H9 (cell line): ENCODE results near the gene PRR3. TPM values are rescaled to one million over a fixed set of nuclear protein-coding genes. Genes with fewer than 3 reads are reported as not detected.

Source experiments
- DNase-seq: peaks from one replicate; pipeline ENCODE4 v3.0.0-alpha.2; 2017
- H2AFZ ChIP-seq: one replicate; pipeline ENCODE4 v1.6.1; 2013; ENCODE audit warnings: mild to moderate bottlenecking, low read length, control low read depth, moderate library complexity
- H2AK5ac ChIP-seq: 2 replicates; pipeline ENCODE4 v1.6.1; 2013; ENCODE audit warnings: low read length, control low read depth, mixed read lengths; ENCODE audit not compliant: insufficient read length
- H2BK120ac ChIP-seq: one replicate; pipeline ENCODE4 v1.6.1; 2013; ENCODE audit warnings: low read depth, mild to moderate bottlenecking, low read length, control low read depth, inconsistent platforms; ENCODE audit not compliant: poor library complexity, severe bottlenecking
- H2BK12ac ChIP-seq: 2 replicates; pipeline ENCODE4 v1.6.1; 2013; ENCODE audit warnings: low read length, control low read depth, mixed read lengths, low read depth; ENCODE audit not compliant: insufficient read length
- H2BK15ac ChIP-seq: 2 replicates; pipeline ENCODE4 v1.6.1; 2013; ENCODE audit warnings: low read depth, low read length, control low read depth
- H2BK20ac ChIP-seq: one replicate; pipeline ENCODE4 v1.6.1; 2013; ENCODE audit warnings: low read depth, mild to moderate bottlenecking, low read length, control low read depth, inconsistent platforms; ENCODE audit not compliant: poor library complexity, severe bottlenecking
- H2BK5ac ChIP-seq: 2 replicates; pipeline ENCODE4 v1.6.1; 2013; ENCODE audit warnings: low read length, control low read depth, mixed read lengths; ENCODE audit not compliant: insufficient read length
- H3K14ac ChIP-seq: 2 replicates; pipeline ENCODE4 v1.6.1; 2013; ENCODE audit warnings: low read length, control low read depth; ENCODE audit not compliant: insufficient read depth
- H3K18ac ChIP-seq: 2 replicates; pipeline ENCODE4 v1.6.1; 2013; ENCODE audit warnings: low read depth, mild to moderate bottlenecking, mixed read lengths, low read length, control low read depth; ENCODE audit not compliant: insufficient read length
- H3K23ac ChIP-seq: 2 replicates; pipeline ENCODE4 v1.6.1; 2013; ENCODE audit warnings: low read length, control low read depth, mixed read lengths, low read depth; ENCODE audit not compliant: insufficient read length
- H3K23me2 ChIP-seq: 2 replicates; pipeline ENCODE4 v1.6.1; 2013; ENCODE audit warnings: low read depth, mild to moderate bottlenecking, mixed read lengths, low read length, control low read depth; ENCODE audit not compliant: insufficient read length, poor library complexity, severe bottlenecking
- H3K27ac ChIP-seq: 2 replicates; pipeline ENCODE4 v1.5.1; 2013; ENCODE audit warnings: low read length, control low read depth, mixed read lengths, low read depth; ENCODE audit not compliant: insufficient read length
- H3K27me3 ChIP-seq: 2 replicates; pipeline ENCODE4 v1.6.1; 2013; ENCODE audit warnings: low read length, control low read depth, inconsistent platforms; ENCODE audit not compliant: insufficient read depth
- H3K4ac ChIP-seq: 2 replicates; pipeline ENCODE4 v1.6.1; 2013; ENCODE audit warnings: low read depth, mild to moderate bottlenecking, control low read depth, inconsistent platforms, low read length, moderate library complexity
- H3K4me1 ChIP-seq: 2 replicates; pipeline ENCODE4 v1.6.1; 2013; ENCODE audit warnings: low read length, control low read depth, inconsistent platforms; ENCODE audit not compliant: insufficient read depth
- H3K4me2 ChIP-seq: 2 replicates; pipeline ENCODE4 v1.6.1; 2013; ENCODE audit warnings: low read length, control low read depth, mixed read lengths; ENCODE audit not compliant: insufficient read length, insufficient read depth
- H3K56ac ChIP-seq: 2 replicates; pipeline ENCODE4 v1.6.1; 2013; ENCODE audit warnings: low read depth, mild to moderate bottlenecking, mixed read lengths, low read length, control low read depth; ENCODE audit not compliant: insufficient read length
- H3K79me1 ChIP-seq: 2 replicates; pipeline ENCODE4 v1.6.1; 2013; ENCODE audit warnings: low read depth, mild to moderate bottlenecking, moderate library complexity, low read length, control low read depth, inconsistent platforms; ENCODE audit not compliant: insufficient read depth, poor library complexity, severe bottlenecking
- H3K79me2 ChIP-seq: 2 replicates; pipeline ENCODE4 v1.6.1; 2013; ENCODE audit warnings: low read length, control low read depth, inconsistent platforms; ENCODE audit not compliant: insufficient read depth
- H3K9ac ChIP-seq: 2 replicates; pipeline ENCODE4 v1.6.1; 2013; ENCODE audit warnings: low read length, control low read depth, mixed read lengths; ENCODE audit not compliant: insufficient read length; ENCODE audit errors: extremely low read depth
- H3K9me3 ChIP-seq: one replicate; pipeline ENCODE4 v1.6.1; 2013; ENCODE audit warnings: low read depth, low read length, inconsistent platforms; ENCODE audit not compliant: control insufficient read depth
- H3T11ph ChIP-seq: one replicate; pipeline ENCODE4 v1.6.1; 2013; ENCODE audit warnings: mild to moderate bottlenecking, low read length, control low read depth, inconsistent platforms
- H4K20me1 ChIP-seq: one replicate; pipeline ENCODE4 v1.6.1; 2013; ENCODE audit not compliant: control insufficient read depth, insufficient read length, insufficient read depth
- H4K5ac ChIP-seq: 2 replicates; pipeline ENCODE4 v1.6.1; 2013; ENCODE audit warnings: low read depth, mild to moderate bottlenecking, mixed read lengths, low read length, control low read depth; ENCODE audit not compliant: insufficient read length
- H4K8ac ChIP-seq: replicated peaks from 2 replicates; pipeline ENCODE4 v1.6.1; 2013; ENCODE audit warnings: low read length, control low read depth, mixed read lengths, low read depth; ENCODE audit not compliant: insufficient read length
- H4K91ac ChIP-seq: 2 replicates; pipeline ENCODE4 v1.6.1; 2013; ENCODE audit warnings: low read depth, mild to moderate bottlenecking, moderate library complexity, mixed read lengths, low read length, control low read depth; ENCODE audit not compliant: insufficient read length
- H3K27ac Mint-ChIP-seq, 3 experiments: 2 replicates in 2 of 3; 3 replicates in 1 of 3; pipeline ENCODE4 v1.8.0; 2020 to 2021; ENCODE audit warnings: mixed read lengths in 3 of 3, mild to moderate bottlenecking in 1 of 3, moderate library complexity in 1 of 3
- H3K27me3 Mint-ChIP-seq: 2 replicates; pipeline ENCODE4 v1.8.0; 2021; ENCODE audit warnings: low read depth, mild to moderate bottlenecking, moderate library complexity, mixed read lengths
- H3K36me3 Mint-ChIP-seq, 3 experiments: 2 replicates in 2 of 3; 3 replicates in 1 of 3; pipeline ENCODE4 v1.8.0; 2020 to 2021; ENCODE audit warnings: low read depth in 3 of 3, mixed read lengths in 3 of 3; ENCODE audit not compliant: insufficient read depth in 1 of 3
- H3K4me1 Mint-ChIP-seq, 2 experiments: 2 replicates each; pipeline ENCODE4 v1.8.0; 2020; ENCODE audit warnings: mixed read lengths in 2 of 2
- H3K4me3 Mint-ChIP-seq, 2 experiments: 2 replicates in 1 of 2; 3 replicates in 1 of 2; pipeline ENCODE4 v1.8.0; 2020 to 2021; ENCODE audit warnings: mild to moderate bottlenecking in 2 of 2, mixed read lengths in 2 of 2, moderate library complexity in 1 of 2
- H3K9me3 Mint-ChIP-seq, 2 experiments: 2 replicates in 1 of 2; 3 replicates in 1 of 2; pipeline ENCODE4 v1.8.0; 2020; ENCODE audit warnings: mild to moderate bottlenecking in 2 of 2, mixed read lengths in 2 of 2, moderate library complexity in 1 of 2
- WGBS: extraction: QIAGEN DNeasy Blood & Tissue Kit; methylation state at CpG from one replicate; pipeline ENCODE4 v1.1.7; 2013; ENCODE audit warnings: missing lambda C conversion rate, low lambda C conversion rate, mixed read lengths; ENCODE audit not compliant: insufficient read length; ENCODE audit errors: extremely low coverage; 5-methylcytosine and 5-hydroxymethylcytosine counted together
- total RNA-seq: library from RNA; stranded (reverse); gene quantifications from 2 replicates; pipeline ENCODE4 v1.2.1, GENCODE V29; 2021
- TF ChIP-seq, protein P1 (sequence below): fragments of 200-600 bp; sonication (generic); conservative IDR thresholded peaks from 3 replicates; pipeline ENCODE4 v1.8.0; 2021; ENCODE audit warnings: antibody characterized with exemption, mild to moderate bottlenecking

PRR3 gene
- total RNA-seq, 1 experiment from 2014 or later = 17.0 TPM

DNA sequence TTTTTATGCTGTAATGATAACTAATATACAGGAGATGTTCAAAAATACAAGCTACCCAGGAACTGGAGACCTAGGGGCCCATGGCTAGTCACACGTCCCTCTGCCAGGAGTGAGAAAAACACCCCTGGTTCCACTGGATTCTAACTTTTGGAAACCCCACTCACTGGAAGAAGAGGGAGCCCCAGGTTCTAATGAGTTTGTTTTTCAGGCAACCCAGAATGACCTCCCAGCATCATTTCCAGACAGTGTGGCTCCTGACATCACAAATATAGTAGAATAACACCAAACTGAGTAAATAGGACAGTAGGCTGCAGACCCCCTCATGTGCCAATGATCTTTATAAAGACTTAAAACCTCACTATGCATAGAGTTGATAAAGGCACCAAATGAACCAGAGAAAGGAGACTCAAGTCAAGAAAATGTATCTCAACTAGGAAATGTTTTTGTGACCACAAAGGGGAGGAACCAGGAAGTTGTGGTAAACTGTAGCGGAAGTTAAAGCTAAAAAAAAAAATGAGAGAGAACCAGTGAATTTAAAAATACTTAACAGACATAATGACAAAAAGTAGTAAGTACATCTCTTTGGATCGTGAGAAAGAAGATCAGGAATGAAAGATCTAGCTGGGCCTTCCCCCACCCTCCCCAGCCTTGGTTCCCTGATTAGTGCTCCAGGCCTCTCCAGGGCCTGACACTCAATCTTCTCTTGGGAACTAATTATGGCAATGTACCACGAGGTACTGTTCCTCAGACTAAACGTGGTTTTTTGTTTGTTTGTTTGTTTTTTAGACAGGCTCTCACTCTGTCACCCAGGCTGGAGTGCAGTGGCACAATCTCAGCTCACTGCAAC lies 48.0 kb upstream of the PRR3 start:
- Histone ChIP-seq H3K9me3 (no peaks in the 10 kb centered on the region), H3T11ph (no peak overlapping the region), H3K79me2 (no peaks in the 10 kb centered on the region), H2AK5ac (no peak overlapping the region), H3K4ac (no peak overlapping the region), H3K56ac (no peak overlapping the region), H2BK12ac (no peak overlapping the region), H3K79me1 (no peaks in the 10 kb centered on the region), H3K14ac (no peak overlapping the region), H2BK20ac (no peak overlapping the region), H2BK15ac (no peak overlapping the region), H2AFZ (no peak overlapping the region), H3K4me2 (no peak overlapping the region), H3K23ac (no peak overlapping the region), H3K27me3 (no peaks in the 10 kb centered on the region), H3K9ac (no peak overlapping the region), H3K27ac (no peak overlapping the region), H4K5ac (no peak overlapping the region), H3K23me2 (no peaks in the 10 kb centered on the region), H4K20me1 (no peaks in the 10 kb centered on the region), H4K8ac (no peak overlapping the region), H3K4me1 (no peaks in the 10 kb centered on the region), H2BK120ac (no peak overlapping the region), H4K91ac (no peak overlapping the region), H3K18ac (no peak overlapping the region), H2BK5ac (no peak overlapping the region)
- Mint-ChIP-seq H3K4me1 (peaks cover 12 to 18% of the 10 kb centered on the region in 2 experiments), H3K27me3 (no peaks in the 10 kb centered on the region; the same call in 1 of the 2 replicates), H3K27ac (no peak overlapping the region), H3K4me3 (no peak overlapping the region), H3K9me3 (no peaks in the 10 kb centered on the region), H3K36me3 (no peaks in the 10 kb centered on the region)
- no peak for DNase-seq
- no CpG with 5 or more reads among the region's 5 CpGs for WGBS
- TF ChIP-seq, protein P1, sequence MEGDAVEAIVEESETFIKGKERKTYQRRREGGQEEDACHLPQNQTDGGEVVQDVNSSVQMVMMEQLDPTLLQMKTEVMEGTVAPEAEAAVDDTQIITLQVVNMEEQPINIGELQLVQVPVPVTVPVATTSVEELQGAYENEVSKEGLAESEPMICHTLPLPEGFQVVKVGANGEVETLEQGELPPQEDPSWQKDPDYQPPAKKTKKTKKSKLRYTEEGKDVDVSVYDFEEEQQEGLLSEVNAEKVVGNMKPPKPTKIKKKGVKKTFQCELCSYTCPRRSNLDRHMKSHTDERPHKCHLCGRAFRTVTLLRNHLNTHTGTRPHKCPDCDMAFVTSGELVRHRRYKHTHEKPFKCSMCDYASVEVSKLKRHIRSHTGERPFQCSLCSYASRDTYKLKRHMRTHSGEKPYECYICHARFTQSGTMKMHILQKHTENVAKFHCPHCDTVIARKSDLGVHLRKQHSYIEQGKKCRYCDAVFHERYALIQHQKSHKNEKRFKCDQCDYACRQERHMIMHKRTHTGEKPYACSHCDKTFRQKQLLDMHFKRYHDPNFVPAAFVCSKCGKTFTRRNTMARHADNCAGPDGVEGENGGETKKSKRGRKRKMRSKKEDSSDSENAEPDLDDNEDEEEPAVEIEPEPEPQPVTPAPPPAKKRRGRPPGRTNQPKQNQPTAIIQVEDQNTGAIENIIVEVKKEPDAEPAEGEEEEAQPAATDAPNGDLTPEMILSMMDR = no peak
